DOHH2 (cell line): ENCODE data around the gene GALNT14.

Experiments
- EZH2phosphoT487 ChIP-seq: fragments of 200-600 bp; sonication (generic); IDR thresholded peaks from 2 replicates; pipeline ENCODE4 v1.6.1; 2017; ENCODE audit warnings: borderline replicate concordance, mild to moderate bottlenecking, antibody characterized with exemption, low read length, moderate library complexity, mixed read lengths
- TF ChIP-seq, protein P1 (sequence below): fragments of 200-600 bp; sonication (generic); IDR thresholded peaks from one replicate; pipeline ENCODE4 v1.5.1; 2014; ENCODE audit warnings: antibody characterized with exemption, mild to moderate bottlenecking, low read depth, low read length; ENCODE audit not compliant: poor library complexity, severe bottlenecking

GRCh38 chr2:30932870-30933269 lies 205.4 kb downstream of the GALNT14 start:
- TF ChIP-seq, protein P1, sequence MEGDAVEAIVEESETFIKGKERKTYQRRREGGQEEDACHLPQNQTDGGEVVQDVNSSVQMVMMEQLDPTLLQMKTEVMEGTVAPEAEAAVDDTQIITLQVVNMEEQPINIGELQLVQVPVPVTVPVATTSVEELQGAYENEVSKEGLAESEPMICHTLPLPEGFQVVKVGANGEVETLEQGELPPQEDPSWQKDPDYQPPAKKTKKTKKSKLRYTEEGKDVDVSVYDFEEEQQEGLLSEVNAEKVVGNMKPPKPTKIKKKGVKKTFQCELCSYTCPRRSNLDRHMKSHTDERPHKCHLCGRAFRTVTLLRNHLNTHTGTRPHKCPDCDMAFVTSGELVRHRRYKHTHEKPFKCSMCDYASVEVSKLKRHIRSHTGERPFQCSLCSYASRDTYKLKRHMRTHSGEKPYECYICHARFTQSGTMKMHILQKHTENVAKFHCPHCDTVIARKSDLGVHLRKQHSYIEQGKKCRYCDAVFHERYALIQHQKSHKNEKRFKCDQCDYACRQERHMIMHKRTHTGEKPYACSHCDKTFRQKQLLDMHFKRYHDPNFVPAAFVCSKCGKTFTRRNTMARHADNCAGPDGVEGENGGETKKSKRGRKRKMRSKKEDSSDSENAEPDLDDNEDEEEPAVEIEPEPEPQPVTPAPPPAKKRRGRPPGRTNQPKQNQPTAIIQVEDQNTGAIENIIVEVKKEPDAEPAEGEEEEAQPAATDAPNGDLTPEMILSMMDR = no peak
- no peak for TF ChIP-seq EZH2phosphoT487
